IPS-NIHi7 (cell line): ENCODE data around the gene TLR4.

Experiments used
- DNase-seq: peaks from one replicate; pipeline ENCODE4 v3.0.0; 2012; ENCODE audit warnings: mixed read lengths; ENCODE audit errors: extremely low spot score

TLR4 gene

DNA sequence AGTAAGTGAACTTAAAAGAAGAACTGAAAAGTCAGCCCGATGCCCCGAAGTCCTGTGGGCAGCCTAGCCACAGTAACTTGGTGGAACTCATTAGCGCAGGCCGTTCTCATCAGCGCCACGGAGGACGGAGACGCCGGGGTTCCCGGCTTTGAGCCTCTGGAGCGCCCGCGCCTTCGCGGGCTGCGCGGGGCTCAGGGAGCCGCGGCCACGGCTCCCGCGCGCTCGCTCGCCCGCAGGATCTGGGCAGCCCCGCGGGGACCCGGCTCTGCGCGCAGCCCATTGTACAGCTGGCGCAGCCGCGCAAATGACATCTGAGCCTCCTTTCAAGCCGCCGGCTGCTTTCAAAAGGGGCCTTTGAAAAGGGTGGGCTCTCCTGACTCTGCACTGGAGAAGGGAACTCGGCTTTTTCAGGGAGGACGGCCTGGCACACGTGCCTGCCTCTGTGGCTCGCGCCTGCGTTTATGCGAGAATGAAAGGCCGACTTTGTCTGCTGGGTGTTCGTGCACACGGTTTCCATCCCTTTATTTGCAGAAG lies 40.7 kb downstream of the TLR4 start:
- DNase-seq = peak; percentile 37

DNA sequence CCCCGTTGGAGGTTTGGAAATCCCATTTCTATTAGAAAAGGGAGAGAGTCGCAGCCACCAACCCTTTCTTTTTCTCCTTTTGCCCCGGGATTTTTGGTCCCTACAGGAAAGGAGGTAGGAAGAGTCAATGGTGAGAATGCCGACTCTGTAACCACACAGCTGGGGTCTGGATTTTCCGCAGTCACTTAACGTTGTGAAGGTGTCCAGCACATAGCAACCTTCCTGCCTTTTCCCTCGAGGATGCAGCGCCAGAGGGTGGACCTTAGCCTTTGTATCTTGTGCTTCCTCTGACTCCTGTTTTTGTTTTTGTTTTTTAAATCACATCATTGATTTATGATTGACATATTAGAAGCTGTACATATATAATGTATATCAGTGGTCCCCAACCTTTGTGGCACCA lies 41.4 kb downstream of the TLR4 start:
- DNase-seq = no peak

DNA sequence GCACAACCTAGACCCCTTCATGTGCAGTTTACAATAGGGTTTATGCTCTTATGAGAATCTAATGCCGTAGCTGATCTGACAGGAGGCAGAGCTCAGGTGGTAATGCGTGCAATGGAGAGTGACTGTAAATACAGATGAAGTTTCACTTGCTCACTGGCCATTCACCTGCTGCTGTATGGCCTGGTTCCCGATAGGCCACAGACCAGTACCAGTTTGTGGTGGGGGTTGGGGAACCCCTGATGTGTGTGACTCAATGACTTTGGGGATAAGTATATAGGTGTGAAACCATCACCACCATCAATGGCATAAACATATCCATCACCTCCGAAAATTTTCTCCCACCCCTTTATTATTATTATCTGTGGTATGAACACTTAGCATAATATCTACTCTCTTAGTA lies 42.1 kb downstream of the TLR4 start:
- DNase-seq = no peak

DNA sequence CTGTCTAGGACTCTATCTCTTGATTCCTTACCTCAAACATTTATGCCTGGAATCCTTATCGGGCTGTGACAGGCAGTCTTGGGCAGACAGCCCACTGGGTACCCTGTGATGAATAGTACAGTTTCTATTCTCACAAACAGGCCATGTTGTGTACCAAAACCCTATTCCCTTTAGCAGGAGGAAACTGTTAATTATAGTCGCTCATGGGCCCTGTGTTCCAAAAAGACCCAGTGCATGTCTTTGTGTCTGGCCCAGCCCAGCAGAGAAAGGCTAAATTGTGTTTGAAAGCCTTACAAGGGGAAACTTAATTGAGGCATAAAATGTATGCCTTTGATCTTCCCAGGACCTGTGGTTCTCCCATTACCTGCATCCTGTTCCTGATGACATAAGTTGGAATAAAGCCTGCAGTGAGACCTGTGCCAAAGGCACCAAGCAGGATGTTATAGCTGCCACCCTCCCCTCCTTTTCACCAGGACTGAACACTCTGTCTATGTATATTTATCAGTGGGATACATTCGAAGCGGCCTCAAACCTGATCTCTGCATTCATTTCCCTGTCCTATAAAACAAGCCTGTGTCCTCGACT lies 43.3 kb downstream of the TLR4 start:
- no peak for DNase-seq

DNA sequence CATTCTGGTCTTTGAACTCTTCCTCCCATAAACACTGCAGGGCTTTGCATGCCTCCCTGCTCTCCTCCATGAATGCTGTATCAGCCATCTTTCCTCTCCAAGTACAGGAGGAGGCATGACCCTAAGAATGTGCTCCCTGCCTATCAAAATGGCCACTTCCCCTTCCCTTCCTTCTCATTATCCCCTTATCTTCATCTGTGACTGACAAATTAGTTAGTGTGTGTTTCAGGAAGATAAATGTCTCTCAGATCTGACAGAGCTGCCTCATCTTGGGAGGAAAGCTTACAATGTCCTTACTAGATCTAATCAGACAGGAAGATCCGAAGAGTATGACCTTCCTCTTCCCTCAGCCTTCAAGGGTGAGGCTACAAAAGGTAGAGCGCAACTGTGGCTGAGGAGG lies 46.2 kb downstream of the TLR4 start:
- no peak for DNase-seq

DNA sequence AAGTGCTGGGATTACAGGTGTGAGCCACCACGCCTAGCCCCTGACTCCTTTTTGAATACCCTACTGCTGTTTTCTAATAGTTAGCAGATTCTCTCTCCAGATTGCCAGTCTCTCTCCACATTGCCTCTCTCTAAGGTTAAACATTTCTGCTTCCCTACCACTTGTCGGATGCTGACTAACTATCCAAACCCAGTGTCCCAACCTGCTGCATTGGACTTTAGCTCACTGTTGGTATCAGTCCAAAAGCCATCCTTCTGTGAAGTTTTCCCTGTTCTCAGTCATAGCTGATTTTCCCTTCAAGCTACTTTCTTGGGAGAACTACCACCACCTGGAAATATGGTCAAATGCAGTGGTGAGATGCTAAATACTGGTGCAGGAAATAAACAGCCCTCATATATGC lies 48.7 kb downstream of the TLR4 start:
- DNase-seq = no peak

DNA sequence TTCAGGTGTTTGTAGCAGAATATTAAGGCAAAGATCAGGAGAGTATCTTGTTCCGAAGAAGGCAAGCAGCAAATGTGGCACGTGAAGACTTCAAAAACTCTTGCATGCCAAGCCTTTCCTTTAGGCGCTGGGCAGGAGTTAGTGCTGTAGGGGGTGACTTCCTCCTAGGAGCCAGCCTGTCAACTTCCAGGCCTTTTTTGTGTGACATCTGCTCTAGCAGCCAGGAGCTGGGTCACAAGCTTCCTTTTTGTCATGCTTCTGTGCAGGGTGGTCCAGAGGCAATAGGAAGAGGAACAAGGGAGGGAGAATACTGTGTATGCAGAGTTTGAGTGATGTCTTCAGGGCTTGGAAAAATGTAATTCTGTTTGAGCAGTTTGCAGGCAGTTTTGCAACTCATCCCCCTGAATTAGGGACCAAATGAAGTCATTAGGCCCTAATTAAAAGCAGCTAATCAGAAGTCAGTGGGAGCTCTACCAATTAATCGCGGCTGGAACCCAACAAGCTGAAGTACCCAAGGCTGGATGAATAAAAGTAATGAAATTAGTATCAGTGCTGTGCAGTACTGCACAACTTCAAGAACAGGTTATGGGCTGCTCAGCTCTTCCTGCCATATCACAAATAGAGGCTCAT lies 53.5 kb downstream of the TLR4 start:
- no peak for DNase-seq

DNA sequence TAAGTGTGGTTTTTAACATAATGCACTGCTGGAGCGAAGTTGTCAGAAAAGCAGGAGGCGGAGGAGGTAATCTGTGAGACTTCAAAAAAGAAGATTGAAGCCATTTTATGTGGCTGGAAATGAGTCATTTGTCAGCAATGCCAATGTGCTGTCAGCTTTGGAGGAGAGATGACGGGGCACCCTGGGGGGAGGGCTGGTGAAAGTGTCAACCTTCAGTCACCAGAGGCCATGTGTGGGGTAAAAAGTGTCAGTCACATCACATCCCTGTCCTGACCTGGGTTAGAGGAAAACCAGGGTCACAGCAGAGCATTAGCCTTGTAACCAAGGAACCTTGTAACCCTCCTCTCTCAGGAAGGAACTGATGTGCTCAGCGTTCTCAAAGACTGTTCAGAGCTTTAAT lies 59.1 kb downstream of the TLR4 start:
- no peak for DNase-seq

DNA sequence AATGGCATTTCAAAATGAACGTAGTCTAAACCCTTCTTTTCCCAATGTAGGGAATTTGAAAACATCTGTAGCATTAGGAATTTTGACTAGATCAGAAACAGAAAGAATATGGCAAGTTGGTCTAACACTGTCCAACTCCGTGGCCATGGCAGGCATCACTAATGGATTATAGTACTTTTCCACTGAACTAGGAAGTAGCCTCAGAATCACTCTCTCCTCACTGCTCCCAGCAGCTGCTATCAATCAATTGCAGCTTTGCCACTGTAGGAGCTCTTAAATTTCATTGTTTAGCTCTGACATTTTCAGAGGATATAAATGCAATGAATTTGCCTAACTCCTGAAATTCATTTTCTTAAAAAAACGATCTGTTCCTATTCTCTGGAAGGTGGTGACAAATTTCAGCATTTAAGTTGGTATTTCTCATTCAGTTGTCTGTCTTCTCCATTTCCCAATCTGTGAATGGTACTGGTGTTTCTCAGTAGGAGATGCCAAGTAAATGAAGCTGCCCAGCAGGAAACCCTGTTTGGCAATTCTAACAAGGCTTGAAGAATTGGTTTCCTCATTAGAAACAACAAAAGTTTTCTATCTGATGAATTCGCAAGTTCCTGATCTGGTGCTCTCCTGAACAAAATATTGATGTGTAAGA lies 64.7 kb downstream of the TLR4 start:
- no peak for DNase-seq

DNA sequence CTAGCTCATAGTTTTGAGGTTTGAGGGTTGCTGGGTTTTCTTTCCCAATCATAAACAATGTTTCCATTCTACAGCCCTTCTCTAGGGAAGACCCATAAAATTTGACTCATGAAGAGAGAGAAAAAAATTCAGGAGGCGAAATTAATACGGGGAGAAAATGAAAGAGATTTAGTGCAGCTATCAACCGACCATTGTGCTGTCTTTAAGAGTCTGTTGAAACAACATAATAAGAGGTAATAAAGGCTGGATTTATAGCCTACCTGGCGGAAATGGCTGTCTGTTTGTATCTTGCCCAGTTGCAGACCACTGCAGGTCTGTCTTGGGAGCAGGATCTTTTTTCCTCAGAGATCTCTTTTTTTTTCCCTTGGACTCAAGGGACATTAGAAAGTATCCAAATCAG lies 66.9 kb downstream of the TLR4 start:
- no peak for DNase-seq

DNA sequence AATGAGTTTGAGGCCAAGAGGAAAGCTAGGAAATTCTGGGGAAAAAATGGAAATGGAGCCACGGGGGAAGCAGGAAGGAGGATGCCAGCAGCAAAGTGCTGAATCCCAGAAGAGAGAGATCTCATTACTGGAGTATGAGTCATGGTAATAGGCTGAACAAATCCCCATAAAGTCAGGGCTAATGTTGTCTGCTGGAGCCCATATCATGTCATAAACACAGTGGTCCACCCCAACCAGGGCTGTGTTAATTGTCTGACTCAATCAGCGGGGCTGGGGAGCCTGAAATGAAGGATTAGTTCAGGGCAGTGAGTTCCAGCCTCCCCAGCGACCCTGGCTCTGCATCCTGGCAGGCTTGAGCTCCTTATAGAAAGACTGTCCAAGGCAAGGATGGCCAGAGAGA lies 68.8 kb downstream of the TLR4 start:
- DNase-seq = no peak
